ENCODE data around the gene UBXN4.

The UBXN4 gene

GRCh38 chr2:135773319-135773718, 31.7 kb downstream of the UBXN4 start:
- H3K9me3 ChIP-seq = no peaks in the 10 kb centered on the region
- DNase-seq = no peak
- no peaks in the 10 kb centered on the region for H3K27me3 ChIP-seq
- no peaks in the 10 kb centered on the region for H3K4me1 ChIP-seq
- peaks cover 12% of the 10 kb centered on the region for H3K36me3 ChIP-seq
- no peak overlapping the region for H3K4me3 ChIP-seq (ENCODE audit: low read depth, low read length)
- TF ChIP-seq CTCF (IDR thresholded peaks at IDR 0.05; ENCODE audit: low read depth, low read length) = no peak

- no peak overlapping the region for H3K4me3 ChIP-seq (ENCODE audit: low read depth, low read length)
Observed at GRCh38 chr2:135773917-135774316, 32.3 kb downstream of the UBXN4 start.

DNA sequence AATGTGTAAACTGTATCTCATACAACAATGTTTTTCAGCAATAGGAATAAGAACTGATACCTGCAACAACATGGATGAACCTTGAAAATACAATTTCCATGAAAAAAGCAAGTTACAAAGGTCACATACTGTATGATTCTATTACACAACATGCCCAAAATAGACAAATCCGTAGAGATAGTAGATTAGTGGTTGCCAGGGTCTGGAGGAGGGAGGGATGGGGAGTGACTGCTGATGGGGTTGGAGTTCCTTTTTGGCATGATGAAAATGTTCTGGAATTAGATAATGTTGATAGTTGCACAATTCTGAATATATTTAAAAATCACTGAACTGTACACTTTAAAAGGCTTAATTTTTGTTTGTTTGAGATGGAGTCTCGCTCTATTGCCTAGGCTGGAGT, 33.8 kb downstream of the UBXN4 start:
- TF ChIP-seq CTCF (IDR thresholded peaks at IDR 0.05; ENCODE audit: low read depth, low read length) = no peak
- Histone ChIP-seq H3K4me3 (ENCODE audit: low read depth, low read length) (no peak overlapping the region), H3K27me3 (no peaks in the 10 kb centered on the region), H3K4me1 (no peaks in the 10 kb centered on the region), H3K9me3 (no peaks in the 10 kb centered on the region), H3K36me3 (peaks cover 16% of the 10 kb centered on the region)
- no peak for DNase-seq

More at GRCh38 chr2:135773917-135774316, 32.3 kb downstream of the UBXN4 start:
- DNase-seq = no peak
- Histone ChIP-seq H3K9me3 (no peaks in the 10 kb centered on the region), H3K27me3 (no peaks in the 10 kb centered on the region), H3K4me1 (no peaks in the 10 kb centered on the region), H3K36me3 (peaks cover 12% of the 10 kb centered on the region)
- no peak for TF ChIP-seq CTCF (IDR thresholded peaks at IDR 0.05; ENCODE audit: low read depth, low read length)

DNA sequence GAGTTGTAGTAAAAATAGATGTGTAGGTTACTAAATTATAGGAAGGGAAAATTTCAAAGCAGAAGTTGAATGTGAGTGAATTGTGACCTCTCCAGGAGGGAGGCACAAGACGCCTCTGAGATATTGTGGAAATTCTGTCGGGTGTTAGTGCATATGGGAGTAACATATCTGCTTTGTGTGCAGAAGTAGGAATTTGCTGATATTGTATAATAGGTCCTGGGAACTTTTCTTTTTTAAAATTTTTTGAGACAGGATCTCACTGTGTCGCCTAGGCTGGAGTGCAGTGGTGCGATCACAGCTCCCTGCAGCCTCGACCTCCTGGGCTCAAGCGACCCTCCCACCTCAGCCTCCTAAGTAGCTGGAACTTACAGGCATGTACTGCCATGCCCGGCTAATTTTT, 34.7 kb downstream of the UBXN4 start:
- TF ChIP-seq CTCF (IDR thresholded peaks at IDR 0.05; ENCODE audit: low read depth, low read length) = no peak

DNA sequence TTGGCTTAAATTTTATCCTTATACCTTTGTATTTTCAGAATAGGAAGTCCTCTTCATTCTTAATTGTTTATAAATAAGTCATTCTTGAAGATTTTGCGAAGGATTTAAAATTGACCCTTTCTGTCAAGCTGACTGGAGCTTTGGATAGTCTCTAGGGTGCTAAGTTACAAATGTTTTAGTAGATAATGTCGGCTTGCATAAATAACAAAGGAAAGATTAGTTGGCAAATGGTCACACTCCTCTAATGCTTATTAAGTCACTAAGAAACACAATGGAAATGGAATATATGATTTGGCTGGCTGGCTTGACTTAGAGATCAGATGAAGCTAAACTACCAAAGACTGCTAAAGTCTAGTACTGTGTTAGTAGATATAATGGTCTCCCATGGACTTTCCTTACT, 40.6 kb downstream of the UBXN4 start:
- no peaks in the 10 kb centered on the region for H3K27me3 ChIP-seq
- no peak for DNase-seq
- no peaks in the 10 kb centered on the region for H3K9me3 ChIP-seq
- H3K4me1 ChIP-seq = no peaks in the 10 kb centered on the region
- peaks cover 7% of the 10 kb centered on the region; the same call in 1 of the 2 replicates for H3K36me3 ChIP-seq
- no peak overlapping the region for H3K4me3 ChIP-seq (ENCODE audit: low read depth, low read length)
- no peak for TF ChIP-seq CTCF (IDR thresholded peaks at IDR 0.05; ENCODE audit: low read depth, low read length)

More for the DNA sequence above, 34.7 kb downstream of the UBXN4 start:
- H3K36me3 ChIP-seq = peaks cover 19% of the 10 kb centered on the region
- no peaks in the 10 kb centered on the region for H3K27me3 ChIP-seq
- H3K4me1 ChIP-seq = no peaks in the 10 kb centered on the region
- no peak overlapping the region for H3K4me3 ChIP-seq (ENCODE audit: low read depth, low read length)
- DNase-seq = no peak
- H3K9me3 ChIP-seq = no peaks in the 10 kb centered on the region

GRCh38 chr2:135783439-135783838, 41.8 kb downstream of the UBXN4 start:
- no peak for DNase-seq

More at GRCh38 chr2:135783439-135783838, 41.8 kb downstream of the UBXN4 start:
- H3K36me3 ChIP-seq = peaks cover 7% of the 10 kb centered on the region; the same call in 1 of the 2 replicates
- no peaks in the 10 kb centered on the region for H3K9me3 ChIP-seq
- no peaks in the 10 kb centered on the region for H3K4me1 ChIP-seq
- no peak overlapping the region for H3K4me3 ChIP-seq (ENCODE audit: low read depth, low read length)
- TF ChIP-seq CTCF (IDR thresholded peaks at IDR 0.05; ENCODE audit: low read depth, low read length) = no peak
- H3K27me3 ChIP-seq = no peaks in the 10 kb centered on the region

Measured in BE2C (cell line).